GM19035 (cell line): ENCODE data around the gene ACR.
"Not testable (repeated sequence)": the region's sequence is repeated elsewhere in the genome, so short reads cannot be mapped to it uniquely, and the experiment has no call there.

Experiments used
- ATAC-seq: cut with Tn5 transposase; IDR thresholded peaks from one replicate; pipeline ENCODE4 v1.9.1; 2021; ENCODE audit not compliant: unreplicated experiment

Gene ACR

DNA sequence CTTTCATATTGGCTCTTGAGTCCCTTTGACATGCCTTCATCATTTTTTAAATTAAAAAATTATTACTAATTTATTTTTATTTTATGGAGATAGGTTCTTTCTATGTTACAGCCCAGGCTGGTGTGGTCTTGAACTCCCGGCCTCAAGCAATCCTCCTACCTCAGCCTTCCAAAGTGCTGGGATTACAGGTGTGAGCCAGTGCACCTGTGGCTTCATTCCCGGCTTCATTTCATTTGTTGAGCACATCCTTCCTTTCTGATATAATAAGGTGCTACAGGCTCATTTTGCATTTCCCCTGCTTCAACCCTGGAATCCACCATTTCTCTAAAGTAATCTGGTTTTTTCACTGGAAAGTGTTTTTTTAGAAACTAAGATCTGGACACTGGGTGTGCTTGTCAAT lies 23.8 kb downstream of the ACR start:
- not testable (repeated sequence) for ATAC-seq

DNA sequence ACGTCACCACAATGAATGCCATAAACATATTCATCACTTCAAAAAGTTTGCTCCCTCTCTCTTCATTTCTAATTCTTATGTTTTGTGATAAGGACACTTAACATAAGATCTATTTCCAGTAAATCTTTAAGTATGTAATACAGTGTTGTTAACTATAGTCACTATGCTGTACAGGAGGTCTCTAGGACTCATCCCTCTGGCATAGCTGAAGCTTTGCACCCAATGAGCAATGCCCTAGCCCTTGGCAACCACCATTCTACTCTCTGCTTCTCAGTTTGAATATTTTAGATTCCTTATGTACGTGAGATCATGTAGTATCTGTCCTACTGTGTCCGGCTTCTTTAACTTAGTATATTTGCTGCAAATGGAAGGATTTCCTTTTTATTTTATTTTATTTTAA lies 26.3 kb downstream of the ACR start:
- not testable (repeated sequence) for ATAC-seq

DNA sequence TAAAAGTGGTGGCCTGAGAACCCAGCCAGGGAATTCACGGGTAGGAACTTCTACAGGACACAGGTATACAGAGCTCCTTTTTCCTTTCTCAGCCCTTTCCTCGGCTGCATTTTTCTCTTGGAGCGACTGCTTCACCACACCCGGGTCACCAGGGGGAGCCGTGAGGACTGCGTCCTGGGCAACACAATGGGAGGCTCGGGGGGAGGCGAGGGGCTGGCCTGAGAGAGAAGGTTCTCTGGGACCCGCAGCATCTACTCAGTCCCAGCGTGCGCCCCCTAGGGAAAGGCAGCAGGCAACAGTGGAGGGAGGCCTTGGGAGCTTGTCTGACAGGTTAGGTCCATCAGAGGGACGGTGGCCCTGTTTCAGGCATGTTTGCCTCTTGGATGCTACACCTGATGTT lies 37.1 kb downstream of the ACR start:
- ATAC-seq = not testable (repeated sequence)

DNA sequence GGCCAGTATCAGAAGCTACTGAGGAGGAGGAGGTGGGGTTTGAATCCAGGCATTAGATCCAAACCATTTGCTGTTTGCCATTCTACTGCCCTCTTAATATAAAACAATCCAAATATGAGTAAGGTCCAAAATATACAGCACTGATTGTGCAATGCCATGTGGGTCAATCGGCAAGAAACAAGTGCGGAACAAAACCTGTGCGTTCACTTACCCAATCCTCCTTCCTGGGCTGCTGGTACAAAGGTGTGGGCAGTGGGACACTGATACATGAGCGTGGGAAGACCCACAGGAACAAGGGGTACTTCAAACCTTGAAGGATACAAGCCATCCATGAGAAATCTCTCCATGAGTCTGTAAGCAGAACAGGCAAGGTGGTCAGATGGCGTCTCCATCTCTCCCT lies 39.6 kb downstream of the ACR start:
- not testable (repeated sequence) for ATAC-seq

DNA sequence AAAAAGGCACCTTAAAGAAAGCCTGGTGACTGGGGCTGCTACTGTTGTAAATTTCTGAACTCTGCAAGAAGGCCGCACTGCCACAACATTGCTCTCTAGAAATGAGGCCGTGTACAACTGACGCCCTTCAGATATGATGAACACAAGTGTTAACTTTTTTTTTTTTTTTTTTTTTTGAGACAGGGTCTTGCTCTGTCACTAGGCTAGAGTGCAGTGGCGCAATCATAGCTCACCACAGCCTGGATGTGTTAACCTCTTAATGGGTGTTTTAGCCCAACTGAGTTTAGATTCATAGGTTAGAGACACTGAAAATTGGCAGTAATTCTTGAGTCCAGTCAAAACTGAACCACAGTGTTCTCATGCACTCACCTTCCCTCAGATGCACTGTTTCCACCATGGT lies 42.2 kb downstream of the ACR start:
- not testable (repeated sequence) for ATAC-seq

DNA sequence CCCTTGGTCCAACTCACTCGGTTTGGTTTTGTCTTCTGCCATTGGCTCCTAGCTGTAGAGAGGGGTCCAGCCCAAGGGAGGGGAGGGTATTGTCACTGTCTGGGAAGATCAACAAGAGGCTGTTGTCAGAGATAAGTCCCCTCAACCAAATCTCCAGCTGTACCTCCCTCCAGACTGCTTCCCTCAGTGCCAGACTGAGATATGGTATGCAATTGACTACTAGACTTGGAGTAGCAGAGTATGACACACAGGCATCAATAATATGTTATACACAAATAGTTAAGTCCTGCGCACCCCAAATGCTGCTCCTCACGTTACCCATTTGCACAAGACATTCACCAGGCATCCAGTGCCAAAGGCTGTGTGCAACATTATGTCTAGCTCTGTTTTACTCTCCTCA lies 44.2 kb downstream of the ACR start:
- not testable (repeated sequence) for ATAC-seq

DNA sequence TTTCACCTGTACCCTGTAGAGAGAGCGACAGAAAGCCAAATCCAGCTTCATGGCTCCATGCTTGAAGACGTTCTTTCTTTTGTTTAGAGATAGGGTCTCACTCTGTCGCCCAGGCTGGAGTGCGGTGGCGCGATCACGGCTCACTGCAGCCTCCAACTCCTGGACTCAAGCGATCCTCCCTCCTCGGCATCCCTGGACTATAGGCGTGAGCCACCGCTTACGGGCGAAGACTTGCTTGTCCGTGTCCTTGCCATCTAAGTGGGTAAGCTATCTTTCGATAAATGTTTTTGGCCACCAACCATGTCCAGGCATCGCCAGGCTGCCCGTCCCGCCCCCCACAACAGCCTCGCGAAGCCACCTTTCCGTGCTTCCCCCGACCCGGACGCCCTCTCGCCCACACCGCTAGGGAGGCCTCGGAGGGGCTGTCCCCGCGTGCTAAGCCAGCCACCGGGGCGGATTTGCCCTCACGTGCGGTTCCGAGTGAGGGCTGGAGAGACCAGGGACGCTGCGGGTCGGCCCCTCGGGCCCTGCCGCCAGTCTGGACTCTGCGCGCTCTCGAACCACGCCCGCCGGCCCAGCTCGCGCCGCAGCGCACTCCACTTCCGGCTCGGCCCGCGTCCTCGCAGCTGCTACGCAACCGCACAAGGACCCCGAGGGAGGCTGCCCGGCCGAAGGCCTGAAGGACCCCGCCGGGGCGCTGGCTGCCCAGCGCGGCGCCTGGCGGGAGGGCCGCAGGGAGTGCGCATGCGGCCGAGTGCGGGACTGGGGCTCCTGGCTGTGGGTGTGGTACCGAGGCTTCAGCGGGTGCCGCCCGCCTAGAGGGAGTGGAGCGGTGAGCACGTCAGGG lies 45.3 kb downstream of the ACR start, which contains the start of gene RABL2B:
Gene RABL2B (minus strand): TSS at position 604 of the 847 bp plus-strand sequence. CDS start 1,342 bp downstream, outside the sequence.
- ATAC-seq = peak; percentile 96

DNA sequence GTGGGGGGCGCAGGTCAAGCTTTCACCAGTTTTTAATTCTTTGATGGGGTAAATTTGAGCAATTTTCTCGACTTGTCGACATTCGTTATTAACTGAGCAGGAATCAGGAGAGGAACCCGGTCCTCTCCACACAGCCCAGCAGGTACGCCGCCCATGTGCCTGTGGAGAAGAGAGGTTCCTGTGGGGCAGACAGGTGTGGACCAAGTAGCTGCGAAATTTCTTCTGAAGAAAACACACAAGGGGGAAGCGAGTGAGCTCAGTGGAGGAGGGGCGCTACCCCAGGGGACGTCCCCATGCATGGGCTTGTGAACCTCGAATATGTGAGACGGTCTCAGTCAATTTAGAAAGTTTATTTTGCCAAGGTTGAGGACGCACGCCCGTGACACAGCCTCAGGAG lies 45.9 kb downstream of the ACR start:
- ATAC-seq = peak; percentile 20

DNA sequence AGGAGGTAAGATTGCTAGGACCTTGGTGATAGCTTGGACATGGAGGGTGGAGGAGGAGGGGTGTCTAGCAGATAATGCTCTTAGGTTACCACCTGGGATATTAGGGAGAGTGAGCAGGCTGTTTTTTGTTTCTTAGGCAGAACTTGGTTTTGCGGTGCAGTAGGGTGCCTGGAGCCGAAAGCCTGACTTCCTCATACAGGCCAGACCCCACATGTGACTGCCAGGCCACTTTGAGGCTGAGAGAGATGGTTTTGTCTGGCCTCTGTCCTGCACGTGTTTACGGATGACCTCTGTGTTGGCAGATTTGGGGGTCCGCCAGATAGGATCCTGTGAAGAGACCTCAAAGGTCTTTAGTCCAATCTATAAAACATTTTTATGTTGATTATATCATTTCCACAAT lies 47.3 kb downstream of the ACR start:
- not testable (repeated sequence) for ATAC-seq

DNA sequence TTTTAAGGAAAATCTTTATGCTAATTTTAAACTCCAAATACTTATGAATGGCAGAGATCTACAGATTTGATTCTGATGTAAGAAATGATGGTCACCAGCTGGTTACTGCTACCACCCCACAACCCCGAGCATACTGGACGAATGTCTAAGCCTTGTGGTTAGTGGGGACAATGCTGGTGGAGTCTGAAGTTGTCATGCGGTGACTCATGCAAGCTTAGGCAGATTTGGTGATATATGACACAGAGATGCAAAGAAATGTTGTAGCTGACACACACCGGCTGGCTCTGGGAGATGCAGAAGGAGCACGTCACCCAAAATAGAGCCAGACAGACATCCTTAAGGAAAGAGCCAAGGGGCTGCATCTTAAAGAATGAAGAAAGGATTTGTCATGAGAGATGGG lies 48.9 kb downstream of the ACR start:
- not testable (repeated sequence) for ATAC-seq
